ENCODE data around the gene AZGP1. TPM values are rescaled to one million over a fixed set of nuclear protein-coding genes. Genes with fewer than 3 reads are reported as not detected.

The AZGP1 gene
- total RNA-seq, 1 experiment from 2014 or later: not detected

Small RNAs within 50 kb of the gene (small RNA-seq; reads per million reads assigned to genes)
- gene RF00019: not detected
- gene RF00561: not detected

Other genes starting within 250 kb of the AZGP1 start
- 0.32 and 0.50 TPM in 2 replicates for gene CYP3A7, start 240.8 kb downstream of the AZGP1 start, total RNA-seq (2014; rRNA removed; shearing (Covaris generic))
- gene CYP3A4, start 191.8 kb downstream of the AZGP1 start, total RNA-seq (2014; rRNA removed; shearing (Covaris generic)): 0.05 TPM in 1 of 2 replicates, not detected in the other
- gene CYP3A43, start 148.0 kb downstream of the AZGP1 start, total RNA-seq (2014; rRNA removed; shearing (Covaris generic)): not detected in 2 replicates
- gene OR2AE1, start 99.0 kb downstream of the AZGP1 start, total RNA-seq (2014; rRNA removed; shearing (Covaris generic)): not detected in 2 replicates
- 12.5 and 13.0 TPM in 2 replicates for gene TRIM4, start 56.5 kb downstream of the AZGP1 start, total RNA-seq (2014; rRNA removed; shearing (Covaris generic))
- 0.07 and 0.11 TPM in 2 replicates for gene GJC3, start 46.4 kb downstream of the AZGP1 start, total RNA-seq (2014; rRNA removed; shearing (Covaris generic))
- gene ZKSCAN1, start 39.6 kb upstream of the AZGP1 start, total RNA-seq (2014; rRNA removed; shearing (Covaris generic)): 13.4 and 15.5 TPM in 2 replicates
- gene ZSCAN21, start 73.7 kb upstream of the AZGP1 start, total RNA-seq (2014; rRNA removed; shearing (Covaris generic)): 7.9 and 8.1 TPM in 2 replicates
- gene ZNF3, start 105.7 kb upstream of the AZGP1 start, total RNA-seq (2014; rRNA removed; shearing (Covaris generic)): 21.3 and 24.2 TPM in 2 replicates
- gene COPS6, start 112.9 kb upstream of the AZGP1 start, total RNA-seq (2014; rRNA removed; shearing (Covaris generic)): 93.6 and 155 TPM in 2 replicates
- 350 and 387 TPM in 2 replicates for gene MCM7, start 125.4 kb upstream of the AZGP1 start, total RNA-seq (2014; rRNA removed; shearing (Covaris generic))
- gene AP4M1, start 125.6 kb upstream of the AZGP1 start, total RNA-seq (2014; rRNA removed; shearing (Covaris generic)): 13.7 and 14.4 TPM in 2 replicates
- gene TAF6, start 143.3 kb upstream of the AZGP1 start, total RNA-seq (2014; rRNA removed; shearing (Covaris generic)): 25.4 and 34.4 TPM in 2 replicates
- 11.8 and 12.0 TPM in 2 replicates for gene CNPY4, start 143.6 kb upstream of the AZGP1 start, total RNA-seq (2014; rRNA removed; shearing (Covaris generic))
- gene MBLAC1, start 150.9 kb upstream of the AZGP1 start, total RNA-seq (2014; rRNA removed; shearing (Covaris generic)): 1.6 and 2.6 TPM in 2 replicates
- 88.0 and 156 TPM in 2 replicates for gene LAMTOR4, start 172.9 kb upstream of the AZGP1 start, total RNA-seq (2014; rRNA removed; shearing (Covaris generic))
- gene TRAPPC14, start 182.7 kb upstream of the AZGP1 start, total RNA-seq (2014; rRNA removed; shearing (Covaris generic)): 14.1 and 17.4 TPM in 2 replicates
- gene GAL3ST4, start 192.6 kb upstream of the AZGP1 start, total RNA-seq (2014; rRNA removed; shearing (Covaris generic)): 0.34 and 0.37 TPM in 2 replicates
- gene GPC2, start 201.3 kb upstream of the AZGP1 start, total RNA-seq (2014; rRNA removed; shearing (Covaris generic)): 0.51 TPM in 1 of 2 replicates, not detected in the other
- gene STAG3, start 201.9 kb upstream of the AZGP1 start, total RNA-seq (2014; rRNA removed; shearing (Covaris generic)): 0.10 and 0.23 TPM in 2 replicates
- not detected in 2 replicates for gene PVRIG, start 243.9 kb upstream of the AZGP1 start, total RNA-seq (2014; rRNA removed; shearing (Covaris generic))

All from HT1080 (cell line).